ENCODE results near the gene BORCS5.
"Not testable (repeated sequence)": the region's sequence is repeated elsewhere in the genome, so short reads cannot be mapped to it uniquely, and the experiment has no call there.

BORCS5 gene

DNA sequence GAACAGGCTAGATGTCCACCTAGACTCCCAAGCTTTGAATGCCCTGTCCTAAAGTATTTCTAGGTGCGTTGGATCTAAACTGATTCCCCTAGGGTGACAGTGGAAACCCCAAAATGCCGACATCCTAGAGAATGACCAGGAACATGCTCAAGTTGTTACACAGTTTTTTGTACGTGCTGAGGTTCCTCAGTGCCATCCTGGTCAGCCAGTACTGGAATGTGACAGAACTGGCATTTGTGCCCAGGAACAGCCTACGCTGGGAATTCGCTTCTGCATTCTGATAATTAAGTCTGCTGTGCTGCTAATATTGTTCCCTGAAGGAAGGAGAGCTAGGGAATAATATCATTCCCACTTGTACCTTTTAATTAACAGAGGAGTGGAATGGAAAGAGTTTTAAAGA, 40.3 kb downstream of the BORCS5 start:
- DNase-seq, result no peak

GRCh38 chr12:12398026-12398859, 41.4 kb downstream of the BORCS5 start:
- peak in 1 of 2 experiments; percentile 58 for DNase-seq

DNA sequence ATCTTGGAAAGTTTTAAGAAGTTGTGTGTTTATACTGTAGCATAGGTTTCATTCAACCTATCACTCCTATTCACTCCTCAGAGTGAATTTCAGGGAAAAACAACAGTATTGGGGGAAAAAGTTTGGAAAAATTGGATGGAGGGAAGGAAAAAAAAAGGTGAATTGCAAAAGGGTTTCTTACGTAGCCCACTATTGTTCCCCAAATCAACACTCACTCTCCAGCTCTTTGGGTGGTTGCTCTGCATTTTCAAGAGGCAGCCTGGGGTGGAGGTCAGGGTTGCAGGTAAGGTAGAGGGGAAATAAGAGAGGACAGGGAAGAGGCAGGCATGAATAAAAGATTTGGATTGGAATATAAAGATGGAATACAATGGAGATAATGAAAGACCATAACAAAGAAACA, 42.3 kb downstream of the BORCS5 start:
- no peak for DNase-seq

GRCh38 chr12:12399776-12400305, 43.0 kb downstream of the BORCS5 start:
- peak in 1 of 2 experiments; percentile 7 for DNase-seq

DNA sequence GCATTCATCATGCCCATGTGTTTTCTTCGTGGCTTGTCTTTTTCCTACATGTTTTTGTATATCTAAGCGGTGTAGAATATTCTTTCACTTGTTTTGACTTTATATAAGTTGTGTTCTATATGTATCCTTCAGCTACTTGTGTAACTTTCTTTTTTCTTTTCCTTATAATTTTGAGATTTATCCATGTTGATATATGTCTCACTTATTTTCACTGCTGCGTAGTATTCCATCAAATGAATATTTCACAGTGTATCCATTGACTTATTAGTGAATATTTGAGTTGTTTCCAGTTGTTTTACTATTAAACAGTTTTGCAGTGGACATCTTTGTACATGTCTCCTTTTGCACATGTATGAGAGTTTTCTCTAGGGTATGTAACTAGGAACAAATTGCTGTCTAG, 43.9 kb downstream of the BORCS5 start:
- no peak for DNase-seq

GRCh38 chr12:12403264-12404248, 46.7 kb downstream of the BORCS5 start:
- DNase-seq, result no peak

DNA sequence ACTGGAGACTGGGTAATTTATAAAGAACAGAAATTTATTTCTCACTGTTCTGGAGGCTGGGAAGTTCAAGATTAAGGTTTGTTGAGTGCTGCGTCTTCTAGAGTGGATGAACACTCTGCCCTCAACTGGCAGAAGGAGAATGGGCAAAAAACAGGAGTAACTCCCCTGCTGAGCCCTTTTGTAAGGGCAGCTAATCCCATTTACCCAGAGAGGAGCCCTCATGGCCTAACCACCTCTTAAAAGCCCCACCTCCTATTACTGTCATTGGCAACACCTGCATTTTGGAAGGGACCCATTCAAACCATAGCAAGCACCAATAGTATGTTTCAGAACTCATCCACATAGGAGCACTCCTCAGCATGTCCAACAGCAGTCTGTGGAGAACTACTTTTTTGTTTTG, 47.4 kb downstream of the BORCS5 start:
- DNase-seq, result no peak

DNA sequence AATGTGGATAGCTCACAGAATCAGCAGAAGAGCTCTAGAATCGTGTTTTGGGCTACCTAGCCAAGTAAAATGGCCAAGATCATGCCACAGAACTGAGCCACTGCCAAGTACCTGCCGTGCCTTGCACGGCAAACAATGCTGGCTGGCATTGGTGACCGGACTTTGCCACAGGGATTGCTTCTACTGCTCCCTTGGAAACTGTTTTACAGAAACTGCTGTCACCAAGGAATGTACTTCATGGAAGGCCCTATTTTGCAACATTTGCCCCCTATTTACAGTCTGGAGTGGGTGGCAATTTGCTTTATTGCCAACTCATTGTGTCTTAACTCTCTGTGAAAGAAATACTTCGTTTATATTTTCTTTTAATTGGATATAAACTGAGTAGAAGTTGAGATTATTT, 49.0 kb downstream of the BORCS5 start:
- DNase-seq, result no peak

- no peak for DNase-seq
Observed at GRCh38 chr12:12406762-12407161, 49.9 kb downstream of the BORCS5 start.

GRCh38 chr12:12408265-12408690, 51.4 kb downstream of the BORCS5 start:
- DNase-seq, result no peak

DNA sequence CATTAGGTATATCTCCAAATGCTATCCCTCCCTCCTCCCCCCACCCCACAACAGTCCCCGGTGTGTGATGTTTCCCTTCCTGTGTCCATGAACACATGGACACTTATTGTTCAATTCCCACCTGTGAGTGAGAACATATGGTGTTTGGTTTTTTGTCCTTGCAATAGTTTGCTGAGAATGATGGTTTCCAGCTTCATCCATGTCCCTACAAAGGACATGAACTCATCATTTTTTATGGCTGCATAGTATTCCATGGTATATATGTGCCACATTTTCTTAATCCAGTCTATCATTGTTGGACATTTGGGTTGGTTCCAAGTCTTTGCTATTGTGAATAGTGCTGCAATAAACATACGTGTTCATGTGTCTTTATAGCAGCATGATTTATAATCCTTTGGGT, 52.5 kb downstream of the BORCS5 start:
- not testable (repeated sequence) for DNase-seq

DNA sequence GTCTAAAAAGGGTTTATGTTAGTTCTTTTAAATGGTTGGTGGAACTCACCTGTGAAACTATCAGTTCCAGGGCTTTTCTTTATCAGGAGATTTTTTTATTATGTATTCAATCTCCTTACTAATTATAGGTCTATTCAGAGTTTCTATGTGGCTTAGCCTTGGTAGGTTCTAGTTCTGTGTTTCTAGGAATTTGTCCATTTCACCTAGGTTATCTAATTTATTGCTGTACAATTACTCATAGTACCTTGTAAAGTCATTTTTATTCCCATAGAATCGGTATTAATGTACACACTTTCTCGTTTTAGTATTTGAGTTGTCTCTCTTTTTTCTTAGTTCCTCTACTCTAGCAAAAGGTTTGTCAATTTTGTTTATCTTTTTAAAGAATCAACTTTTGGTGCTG, 59.0 kb downstream of the BORCS5 start:
- DNase-seq, result no peak

DNA sequence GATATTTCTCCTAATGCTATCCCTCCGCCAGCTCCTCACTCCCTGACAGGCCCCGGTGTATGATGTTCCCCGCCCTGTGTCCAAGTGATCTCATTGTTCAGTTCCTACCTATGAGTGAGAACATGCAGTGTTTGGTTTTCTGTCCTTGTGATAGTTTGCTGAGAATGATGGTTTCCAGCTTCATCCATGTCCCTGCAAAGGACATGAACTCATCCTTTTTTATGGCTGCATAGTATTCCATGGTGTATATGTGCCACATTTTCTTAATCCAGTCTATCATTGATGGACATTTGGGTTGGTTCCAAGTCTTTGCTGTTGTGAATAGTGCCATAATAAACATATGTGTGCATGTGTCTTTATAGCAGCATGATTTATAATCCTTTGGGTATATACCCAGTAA, 62.3 kb downstream of the BORCS5 start:
- not testable (repeated sequence) for DNase-seq

DNA sequence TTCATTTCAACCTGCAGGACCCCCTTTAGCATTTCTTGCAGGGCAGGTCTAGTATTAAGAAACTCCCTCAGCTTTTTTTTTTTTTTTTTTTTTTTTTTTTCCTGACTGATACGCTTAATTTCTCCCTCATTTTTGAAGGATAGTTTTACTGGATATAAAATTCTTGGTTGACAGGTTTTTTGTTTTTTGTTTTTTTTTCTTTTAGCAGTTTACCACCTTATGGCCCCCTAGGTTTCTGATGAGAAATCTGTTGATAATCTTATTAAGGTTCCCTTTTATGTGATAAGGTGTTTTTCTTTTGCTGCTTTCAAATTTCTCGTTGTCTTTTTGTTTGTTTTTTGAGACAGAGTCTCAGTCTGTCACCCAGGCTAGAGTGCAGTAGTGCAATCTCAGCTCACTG, 66.5 kb downstream of the BORCS5 start:
- no peak for DNase-seq

GRCh38 chr12:12425001-12425400, 68.1 kb downstream of the BORCS5 start:
- no peak for DNase-seq

- DNase-seq, result no peak
Observed at GRCh38 chr12:12425616-12426015, 68.7 kb downstream of the BORCS5 start.

DNA sequence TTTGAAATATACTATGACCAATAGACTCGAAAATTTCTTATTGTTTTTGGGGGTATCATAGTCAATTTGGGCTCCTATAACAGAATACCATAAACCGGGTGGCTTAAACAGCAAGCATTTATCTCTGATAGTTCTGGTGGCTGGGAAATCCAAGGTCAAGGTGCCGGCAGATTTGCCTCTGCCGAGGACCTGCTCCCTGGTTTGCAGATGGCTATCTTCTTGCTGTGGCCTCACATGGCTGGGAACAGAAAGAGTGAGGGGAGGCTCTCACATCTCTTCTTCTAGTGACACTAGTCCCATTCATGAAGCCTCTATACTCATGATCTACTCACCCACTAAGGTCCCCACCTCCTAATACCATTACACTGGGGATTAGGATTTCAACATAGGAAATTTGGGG, 70.7 kb downstream of the BORCS5 start:
- no peak for DNase-seq

DNA sequence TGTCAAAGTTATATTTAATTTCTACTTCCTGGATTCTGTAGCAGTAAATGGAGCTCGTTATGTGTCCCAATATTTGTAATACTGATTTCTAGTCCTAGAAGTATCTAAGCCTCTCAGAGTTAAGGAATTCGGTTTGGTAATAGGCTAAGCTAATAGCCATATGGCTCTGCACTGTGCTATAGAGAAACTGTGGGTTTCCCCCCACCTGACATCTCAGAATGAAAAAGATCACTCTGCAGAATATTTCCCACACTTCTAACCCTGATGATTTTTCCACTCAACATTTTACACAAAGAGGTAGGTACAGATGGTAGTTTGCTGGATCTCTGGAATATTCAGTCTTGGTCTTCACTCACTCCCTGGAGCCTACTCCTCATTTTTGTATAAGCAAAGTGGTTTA, 71.2 kb downstream of the BORCS5 start:
- no peak for DNase-seq

- DNase-seq, result no peak
Observed at GRCh38 chr12:12428961-12429657, 72.2 kb downstream of the BORCS5 start.

DNA sequence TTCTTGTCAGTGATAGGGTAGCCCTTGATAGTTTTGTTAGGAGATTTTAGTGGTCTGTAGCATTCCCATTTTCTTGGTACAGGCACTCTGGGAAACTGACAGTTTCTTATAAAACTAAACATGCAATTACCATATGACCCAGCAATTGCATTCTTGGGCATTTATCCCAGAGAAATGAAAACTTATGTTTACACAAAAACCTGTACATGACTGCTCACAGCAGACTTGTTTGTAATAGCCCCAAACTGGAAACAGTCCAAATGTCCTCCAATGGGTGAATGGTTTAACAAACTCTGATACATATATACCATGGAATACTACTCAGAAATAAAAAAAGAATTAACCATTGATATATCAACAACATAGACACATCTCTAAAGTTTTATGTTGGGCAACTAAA, 75.5 kb downstream of the BORCS5 start:
- peak; percentile 25 to 70 for DNase-seq

DNA sequence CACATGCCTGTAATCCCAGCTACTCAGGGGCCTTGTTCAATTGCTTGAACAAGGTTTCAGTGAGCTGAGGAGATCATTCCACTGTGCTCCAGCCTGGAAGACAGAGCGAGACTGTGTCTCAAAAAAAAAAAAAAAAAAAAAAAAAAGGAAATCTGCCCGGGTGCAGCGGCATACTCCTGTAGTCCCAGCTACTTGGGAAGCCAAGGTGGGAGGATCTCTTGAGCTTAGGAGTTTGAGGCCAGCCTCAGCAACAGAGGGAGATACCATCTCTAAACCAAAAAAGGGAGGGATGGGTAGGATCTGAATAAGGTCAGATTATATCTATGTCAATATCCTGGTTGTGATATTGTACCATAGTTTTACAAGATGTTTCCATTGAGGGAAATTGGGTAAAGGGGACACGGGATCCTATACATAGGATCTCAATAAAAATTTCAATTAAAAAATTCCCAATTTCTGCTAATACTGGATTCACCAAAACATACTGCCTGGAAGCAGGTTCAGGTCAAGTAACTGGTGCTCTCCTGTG, 76.4 kb downstream of the BORCS5 start:
- peak in 1 of 2 experiments; percentile 13 for DNase-seq

DNA sequence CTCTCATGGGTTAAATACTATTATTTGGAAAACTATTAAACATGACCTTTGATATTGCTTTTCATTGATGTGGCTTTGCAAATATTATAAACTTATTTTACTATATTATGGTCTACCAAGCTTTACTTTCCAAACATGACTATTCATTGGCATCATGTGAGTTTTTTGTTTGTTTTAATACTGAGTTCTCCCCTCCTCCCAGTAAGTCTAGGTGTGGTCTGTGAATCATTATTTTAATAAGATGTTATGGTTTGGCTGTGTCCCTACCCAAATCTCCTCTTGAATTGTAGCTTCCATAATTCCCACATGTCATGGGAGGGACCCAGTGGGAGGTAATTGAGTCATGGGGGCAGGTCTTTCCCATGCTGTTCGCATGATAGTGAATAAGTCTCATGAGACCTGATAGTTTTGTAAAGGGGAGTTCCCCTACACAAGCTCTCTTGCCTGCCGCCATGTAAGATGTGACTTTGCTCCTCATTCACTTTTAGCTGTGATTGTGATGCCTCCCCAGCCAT, 80.0 kb downstream of the BORCS5 start:
- DNase-seq, result no peak

All from NCI-H446 (cell line).